Renal cortical epithelial cell (primary cell): ENCODE results near the gene ARHGEF6. TPM values are rescaled to one million over a fixed set of nuclear protein-coding genes. Genes with fewer than 3 reads are reported as not detected.
A peak's percentile ranks its signal among the peaks of the same experiment; 100 is the strongest.

ENCODE experiments used
- DNase-seq: peaks from one replicate; pipeline ENCODE4 v3.0.0-alpha.2; 2011; ENCODE audit warnings: low read depth
- total RNA-seq: library from RNA; depleted of rRNA; stranded (reverse); fragments of >200 nt; gene quantifications from 2 replicates; pipeline ENCODE4 v1.2.3, GENCODE V29; 2014

Gene ARHGEF6
- total RNA-seq, 1 donor from 2014 or later: 6.9 TPM

DNA sequence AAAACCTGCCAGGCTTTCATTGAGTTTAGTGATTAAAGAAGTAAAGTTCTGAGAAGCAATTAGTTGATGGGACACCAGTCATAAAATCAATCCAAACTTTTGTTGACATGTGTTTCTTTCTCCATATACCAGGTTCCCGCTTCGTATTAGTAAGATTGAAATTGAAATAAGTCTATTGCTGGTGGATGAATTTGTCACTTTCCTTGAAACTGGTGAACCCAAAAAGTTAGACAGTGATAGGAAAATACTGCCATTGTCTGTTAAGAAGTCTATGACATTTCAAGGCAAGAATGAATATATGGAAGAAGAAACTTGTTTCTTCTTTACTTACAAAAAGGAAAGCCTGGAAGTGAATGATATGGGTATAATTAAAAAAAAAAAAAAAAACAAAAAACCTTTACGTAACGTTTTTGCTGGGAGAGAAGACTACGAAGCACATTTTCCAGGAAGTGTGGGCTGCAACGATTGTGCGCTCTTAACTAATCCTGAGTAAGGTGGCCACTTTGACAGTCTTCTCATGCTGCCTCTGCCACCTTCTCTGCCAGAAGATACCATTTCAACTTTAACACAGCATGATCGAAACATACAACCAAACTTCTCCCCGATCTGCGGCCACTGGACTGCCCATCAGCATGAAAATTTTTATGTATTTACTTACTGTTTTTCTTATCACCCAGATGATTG is 132.9 kb downstream of the ARHGEF6 start, which contains the start of gene CD40LG:
TSS of gene CD40LG (plus strand) at position 482 of the 684 bp plus-strand sequence. CDS start at position 573, 91 bp downstream.
- no peak for DNase-seq

DNA sequence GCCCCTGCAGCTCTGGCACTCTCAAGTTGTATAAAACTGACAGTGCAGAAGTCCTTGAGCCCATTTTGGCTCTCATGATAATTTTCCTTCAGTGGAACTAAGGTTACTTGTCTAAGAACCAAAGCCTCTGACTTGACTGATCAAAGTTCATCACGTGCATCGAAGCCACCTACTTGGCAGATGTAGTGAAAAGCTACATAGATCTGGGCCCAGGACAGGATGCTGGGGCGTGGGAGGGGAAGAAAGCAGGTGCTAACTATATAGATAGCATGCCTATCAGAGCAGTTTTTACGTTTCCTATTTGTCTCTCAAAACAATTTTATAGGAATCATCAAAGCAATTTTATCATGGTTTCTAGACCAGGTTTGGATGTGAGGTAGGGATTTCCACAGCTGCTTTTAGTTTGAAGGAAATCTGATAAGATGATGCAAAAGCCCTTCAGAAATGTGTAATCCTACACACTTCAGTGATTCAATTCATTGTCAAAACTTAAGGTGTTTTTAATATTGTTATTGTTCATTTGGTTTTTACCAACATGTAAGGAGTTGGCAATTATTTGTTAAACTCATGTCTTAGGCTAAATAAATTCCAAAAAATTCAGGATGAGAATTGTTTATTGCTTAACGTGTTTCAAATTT is 134.0 kb downstream of the ARHGEF6 start:
- DNase-seq: no peak

GRCh38 chrX:136643243-136643642 is 137.5 kb downstream of the ARHGEF6 start:
- no peak for DNase-seq

- peak; percentile 1 for DNase-seq
Observed at GRCh38 chrX:136639506-136640176, 141.1 kb downstream of the ARHGEF6 start.

DNA sequence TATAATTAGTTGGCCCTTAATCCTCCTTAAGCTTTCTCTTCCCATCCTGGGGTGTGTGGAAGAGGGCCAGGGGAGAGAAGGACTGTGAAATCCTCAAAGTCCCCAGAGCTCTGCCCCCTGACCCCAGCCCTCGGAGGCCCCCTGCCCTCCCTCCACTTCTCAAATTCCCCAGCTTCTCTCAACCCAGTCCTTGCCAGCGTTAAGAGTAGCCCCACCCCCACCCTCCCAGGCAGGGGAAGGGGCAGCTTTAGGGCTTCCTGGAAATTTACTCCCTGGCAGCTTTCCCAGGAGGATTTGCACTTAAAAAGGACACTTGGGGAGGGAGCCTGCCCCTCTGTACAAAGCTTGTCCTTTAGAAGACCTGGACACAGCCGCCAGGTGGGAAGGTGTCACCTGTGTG is 144.6 kb downstream of the ARHGEF6 start:
- DNase-seq: no peak

- no peak for DNase-seq
Observed at GRCh38 chrX:136635235-136635634, 145.5 kb downstream of the ARHGEF6 start.

DNA sequence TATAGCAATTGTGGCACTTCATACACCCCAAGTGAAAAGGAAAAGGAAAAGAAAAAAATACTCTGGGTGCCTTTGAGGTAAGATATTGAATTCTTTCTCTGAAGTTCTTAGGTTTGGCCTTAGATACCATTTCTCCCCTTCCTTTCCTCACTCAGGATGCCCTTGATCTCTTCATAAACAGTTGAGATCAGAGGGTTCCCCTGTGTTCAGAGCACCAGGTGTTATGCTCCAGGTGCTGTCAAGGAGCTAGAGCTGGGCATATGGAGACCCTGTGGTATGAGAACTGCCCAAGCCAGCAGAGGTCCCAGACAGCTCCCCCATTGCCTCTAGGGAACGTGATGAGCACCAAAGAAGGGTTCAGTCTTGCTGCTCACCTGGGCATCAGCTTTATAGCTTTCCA is 149.9 kb downstream of the ARHGEF6 start:
- DNase-seq: no peak

- no peak for DNase-seq
Observed at GRCh38 chrX:136629084-136629750, 151.5 kb downstream of the ARHGEF6 start.

DNA sequence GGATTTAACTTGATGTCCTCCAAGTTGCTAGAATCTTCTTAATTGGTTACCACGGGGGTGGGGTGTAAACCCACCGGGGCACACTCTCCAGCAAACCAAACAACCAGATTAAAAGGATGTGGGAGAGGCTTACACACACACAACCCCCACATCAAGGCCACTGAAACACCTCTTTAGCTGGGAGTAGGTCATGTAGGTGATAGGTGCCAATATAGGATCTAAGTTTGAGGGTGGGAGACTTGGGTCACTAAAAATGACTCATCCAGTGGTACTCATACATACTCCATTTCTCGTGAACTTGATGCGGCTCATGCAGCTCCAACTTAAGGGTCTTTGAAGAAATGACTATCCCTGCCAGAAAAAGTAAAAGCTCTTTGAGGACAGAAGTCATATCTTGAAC is 153.3 kb downstream of the ARHGEF6 start:
- DNase-seq: no peak

DNA sequence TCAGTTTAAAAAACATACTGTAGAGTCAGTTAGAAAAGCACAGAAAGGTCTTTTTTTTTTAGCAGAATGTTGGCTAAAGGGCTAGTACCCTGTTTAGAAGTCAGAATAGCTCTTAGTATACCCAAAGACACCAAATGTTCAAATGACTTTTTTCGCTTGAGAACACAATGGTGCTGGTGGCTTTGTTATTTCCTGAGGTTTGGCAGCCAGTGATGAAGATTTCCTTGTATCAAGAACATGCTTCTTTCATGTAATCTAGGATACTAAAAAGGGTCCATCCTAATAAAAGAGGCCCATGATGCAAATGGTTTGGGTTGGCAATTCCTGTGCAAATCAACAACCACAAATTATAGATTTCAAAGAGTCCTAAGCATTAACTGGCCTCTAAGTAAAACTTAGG is 153.8 kb downstream of the ARHGEF6 start:
- DNase-seq: no peak

- no peak for DNase-seq
Observed at GRCh38 chrX:136626237-136626636, 154.5 kb downstream of the ARHGEF6 start.

GRCh38 chrX:136625246-136625645 is 155.5 kb downstream of the ARHGEF6 start:
- DNase-seq: no peak

GRCh38 chrX:136623396-136623795 is 157.3 kb downstream of the ARHGEF6 start:
- no peak for DNase-seq

DNA sequence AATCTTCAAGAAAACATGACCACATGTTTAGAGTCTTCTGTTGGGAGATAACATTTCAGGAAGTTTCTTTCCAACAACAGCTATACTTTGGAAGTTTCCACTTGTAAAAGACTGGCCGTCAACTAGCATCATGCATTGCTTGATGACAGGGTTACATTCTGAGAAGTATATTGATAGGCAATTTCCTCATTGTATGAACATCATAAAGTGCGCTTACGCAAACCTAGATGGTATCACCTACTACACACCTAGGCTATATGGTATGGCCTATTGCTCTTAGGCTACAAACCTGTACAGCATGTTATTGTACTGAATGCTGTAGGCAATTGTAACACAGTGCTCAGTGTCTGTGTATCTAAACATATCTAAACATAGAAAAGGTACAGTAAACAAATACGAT is 158.2 kb downstream of the ARHGEF6 start:
- DNase-seq: no peak

DNA sequence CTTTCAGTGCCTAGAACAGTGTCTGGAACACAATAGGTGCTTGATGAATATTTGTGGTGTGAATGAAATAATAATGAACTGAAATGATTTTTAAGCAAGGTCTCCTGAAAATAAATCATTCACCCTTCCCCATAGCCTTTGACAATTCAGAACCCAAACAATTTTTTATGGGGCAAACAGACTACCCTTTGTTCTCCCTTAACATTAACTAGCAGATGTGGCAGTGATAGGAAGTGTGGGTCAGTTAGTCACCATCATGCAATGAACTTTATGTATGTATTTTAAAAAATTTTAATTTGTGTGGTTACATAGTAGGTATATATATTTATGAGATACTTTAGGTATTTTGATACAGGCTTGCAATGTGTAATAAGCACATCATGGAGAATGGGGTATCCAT is 160.0 kb downstream of the ARHGEF6 start:
- DNase-seq: no peak

GRCh38 chrX:136619899-136620505 is 160.7 kb downstream of the ARHGEF6 start:
- DNase-seq: no peak

- no peak for DNase-seq
Observed at GRCh38 chrX:136616987-136617685, 163.6 kb downstream of the ARHGEF6 start.
